Measurements from ENCODE around the gene GOLIM4.

The GOLIM4 gene

GRCh38 chr3:168100777-168101492 lies 5.2 kb upstream of the GOLIM4 start:
- no peak for DNase-seq (ENCODE audit: low read depth in 3 of 3, low spot score in 1 of 3)

GRCh38 chr3:168097381-168097780 lies 1.7 kb upstream of the GOLIM4 start:
- DNase-seq (ENCODE audit: low read depth in 3 of 3, low spot score in 1 of 3), result no peak

GRCh38 chr3:168096210-168096652 lies 507 bp upstream of the GOLIM4 start:
- DNase-seq (ENCODE audit: low read depth in 3 of 3, low spot score in 1 of 3), result no peak

DNA sequence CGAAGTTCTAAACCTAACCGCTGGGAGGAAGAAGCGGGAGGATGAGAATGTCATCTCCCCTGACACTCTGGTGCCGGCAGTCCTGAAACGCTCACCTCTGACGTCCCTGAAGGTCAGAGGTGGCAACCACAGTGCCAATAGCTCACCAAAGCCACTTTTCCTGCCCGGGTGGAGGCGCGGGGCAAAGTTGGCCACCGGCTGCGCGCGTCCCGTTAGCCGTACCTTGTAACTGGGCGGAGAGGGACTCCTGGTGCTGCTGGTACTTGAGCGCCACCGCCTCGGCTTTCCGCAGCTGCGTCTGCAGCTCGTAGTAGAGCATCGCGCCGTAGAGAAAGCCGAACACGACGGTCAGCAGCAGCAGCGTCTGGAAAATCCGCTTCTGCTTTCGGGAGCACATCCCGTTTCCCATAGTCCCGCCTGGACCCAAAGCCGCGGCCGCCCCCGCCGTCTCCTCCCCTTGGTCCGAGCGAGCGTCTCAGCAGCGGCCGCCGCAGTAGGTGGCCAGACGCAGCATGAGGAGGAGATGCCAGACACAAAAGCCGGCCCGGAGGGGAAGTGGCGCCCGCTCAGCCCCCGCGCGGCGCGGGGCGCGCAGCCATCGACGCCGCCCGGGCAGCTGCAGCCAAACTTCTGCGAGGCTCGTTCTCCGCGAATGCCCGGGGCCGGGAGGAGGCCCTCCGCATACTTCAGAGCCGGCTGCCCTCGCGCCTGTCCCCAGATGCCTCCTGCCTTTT lies 680 bp downstream of the GOLIM4 start:
- no peak for DNase-seq (ENCODE audit: low read depth in 3 of 3, low spot score in 1 of 3)

GRCh38 chr3:168094580-168094876 lies 1.2 kb downstream of the GOLIM4 start:
- no peak for DNase-seq (ENCODE audit: low read depth in 3 of 3, low spot score in 1 of 3)

GRCh38 chr3:168093790-168094189 lies 1.9 kb downstream of the GOLIM4 start:
- DNase-seq (ENCODE audit: low read depth in 3 of 3, low spot score in 1 of 3), result no peak

GRCh38 chr3:168093229-168093628 lies 2.5 kb downstream of the GOLIM4 start:
- DNase-seq (ENCODE audit: low read depth in 3 of 3, low spot score in 1 of 3), result no peak

DNA sequence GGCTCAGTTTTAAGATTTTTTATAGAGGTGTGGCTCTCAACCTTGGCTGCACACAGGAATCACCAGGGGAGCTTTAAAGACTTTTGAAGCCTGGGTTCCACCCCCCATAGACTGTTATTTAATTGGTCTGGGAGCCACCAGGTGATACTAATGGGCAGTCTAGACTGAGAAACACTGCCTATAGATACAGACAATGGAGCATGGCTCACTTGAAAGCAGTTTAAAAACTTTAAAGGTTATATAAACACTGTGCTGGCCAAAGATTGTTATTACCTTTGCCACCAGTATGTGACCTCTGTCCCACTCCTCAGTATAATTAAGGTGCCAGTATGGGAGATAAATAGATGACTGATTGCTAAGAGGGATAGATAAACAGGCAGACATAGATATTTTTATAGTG lies 3.8 kb downstream of the GOLIM4 start:
- DNase-seq (ENCODE audit: low read depth in 3 of 3, low spot score in 1 of 3), result no peak

DNA sequence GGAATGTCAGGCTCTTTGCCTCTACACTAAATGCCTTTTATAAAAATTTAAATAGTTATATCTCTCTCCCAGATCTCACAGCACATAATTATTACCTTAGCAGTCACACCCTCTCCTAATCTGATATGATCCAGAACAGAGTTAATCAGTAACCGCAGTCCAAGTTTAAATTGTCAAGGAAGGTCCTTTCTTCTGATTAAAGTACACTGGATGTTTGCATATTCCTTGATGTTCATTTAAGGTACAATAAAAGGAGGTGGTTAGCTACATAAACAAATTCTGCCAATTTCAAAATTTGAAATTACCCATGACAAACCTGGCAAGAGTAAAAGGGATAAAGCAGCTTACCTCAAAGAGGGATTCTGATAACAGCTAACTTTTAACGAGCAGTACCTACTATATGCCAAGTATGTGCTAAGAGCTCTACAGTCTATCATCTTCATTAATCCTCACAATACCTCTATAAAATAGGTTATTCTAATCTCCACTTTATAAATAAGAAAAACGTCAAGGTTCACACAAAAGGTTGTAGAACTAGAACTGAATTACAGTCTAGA lies 4.3 kb downstream of the GOLIM4 start:
- no peak for DNase-seq (ENCODE audit: low read depth in 3 of 3, low spot score in 1 of 3)

GRCh38 chr3:168090306-168091085 lies 5.2 kb downstream of the GOLIM4 start:
- no peak for DNase-seq (ENCODE audit: low read depth in 3 of 3, low spot score in 1 of 3)

DNA sequence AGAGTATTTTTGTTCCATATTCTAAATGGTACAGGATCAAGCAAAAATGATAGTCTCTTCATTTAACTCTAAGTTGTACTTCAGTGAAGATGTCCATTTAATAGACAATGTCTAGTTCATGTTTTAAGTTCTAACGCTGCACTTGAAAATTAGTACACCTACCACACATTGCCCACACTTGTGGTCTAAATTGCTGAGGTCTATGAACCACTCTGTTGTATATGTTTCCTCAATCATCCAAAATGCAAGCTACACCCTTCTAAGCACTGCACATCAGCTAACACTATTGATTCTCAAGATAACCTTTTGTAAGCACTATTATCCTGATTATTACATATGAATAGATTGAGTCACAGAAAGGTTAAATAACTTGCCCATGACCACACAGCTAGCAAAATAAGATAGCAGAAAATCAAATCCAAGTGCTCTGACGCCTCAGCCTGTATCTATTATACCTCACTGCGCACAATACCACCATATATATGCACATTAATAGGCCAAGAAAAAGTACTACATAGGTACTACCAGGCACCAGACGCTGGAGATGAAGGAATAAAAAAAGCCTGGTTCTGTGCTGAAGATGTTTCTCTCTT lies 6.4 kb downstream of the GOLIM4 start:
- no peak for DNase-seq (ENCODE audit: low read depth in 3 of 3, low spot score in 1 of 3)

- no peak for DNase-seq (ENCODE audit: low read depth in 3 of 3, low spot score in 1 of 3)
Observed at GRCh38 chr3:168088106-168088720, 7.5 kb downstream of the GOLIM4 start.

- no peak for DNase-seq (ENCODE audit: low read depth in 3 of 3, low spot score in 1 of 3)
Observed at GRCh38 chr3:168087539-168087938, 8.2 kb downstream of the GOLIM4 start.

DNA sequence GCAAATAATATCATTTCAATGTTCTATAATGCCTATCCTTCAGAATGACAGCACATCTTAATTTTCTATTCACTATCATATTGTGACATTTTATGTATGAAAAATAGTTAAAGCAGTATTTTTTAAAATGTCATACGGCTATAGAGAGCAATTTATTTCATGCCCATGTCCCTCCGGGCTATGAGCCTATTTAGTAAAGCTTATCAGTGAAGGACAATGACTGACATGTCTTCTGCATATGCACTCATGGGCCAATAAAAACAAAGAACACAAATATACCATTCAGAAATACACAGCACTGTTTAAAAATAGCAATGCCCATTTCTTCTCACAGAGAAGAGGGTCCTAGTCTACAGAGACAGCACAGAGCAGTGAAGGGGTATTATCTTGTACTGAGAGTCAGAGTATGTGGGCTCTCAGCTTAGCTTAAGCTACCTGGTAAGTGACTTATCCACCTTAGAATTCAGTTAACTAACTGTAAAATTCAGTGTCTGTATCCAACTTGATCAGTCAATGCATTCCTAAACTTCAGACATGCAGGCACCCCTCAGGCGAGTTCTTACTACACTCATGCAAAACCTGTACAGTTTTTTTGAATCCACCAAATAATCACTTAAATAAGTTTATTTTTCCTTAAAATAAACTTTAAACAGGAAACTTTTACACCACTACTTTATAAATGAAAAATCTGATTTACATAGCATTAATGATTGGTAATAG lies 9.0 kb downstream of the GOLIM4 start:
- no peak for DNase-seq (ENCODE audit: low read depth in 3 of 3, low spot score in 1 of 3)

DNA sequence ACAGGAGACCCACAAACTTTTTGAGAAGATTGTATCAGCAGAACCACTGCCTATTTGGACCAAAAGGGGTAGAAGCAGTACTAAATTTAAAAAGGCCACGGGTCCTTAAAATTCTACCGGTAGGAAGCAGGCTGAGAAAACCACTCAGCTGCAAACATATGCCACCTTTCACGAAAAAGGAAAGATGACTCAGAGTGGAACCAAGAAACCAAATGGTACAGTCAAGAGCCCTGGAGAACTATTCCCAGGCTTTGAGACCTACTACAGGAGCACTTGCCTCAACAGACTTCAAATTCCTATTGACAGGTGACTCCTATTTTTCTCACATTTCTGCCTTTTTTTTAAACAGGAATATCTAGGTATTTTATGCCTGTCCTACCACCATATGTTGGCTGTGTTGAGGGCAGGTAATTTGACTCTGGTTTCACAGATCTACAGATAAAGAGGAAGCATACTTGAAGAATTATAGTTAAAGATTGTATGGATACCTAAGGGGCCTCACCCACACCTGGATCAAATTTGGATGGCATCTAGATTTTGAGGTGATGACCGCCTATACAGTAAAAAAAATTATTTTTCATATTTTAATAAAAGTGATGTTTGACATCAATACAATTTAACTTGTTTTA lies 10.1 kb downstream of the GOLIM4 start:
- no peak for DNase-seq (ENCODE audit: low read depth in 3 of 3, low spot score in 1 of 3)

GRCh38 chr3:168083906-168084305 lies 11.8 kb downstream of the GOLIM4 start:
- DNase-seq (ENCODE audit: low read depth in 3 of 3, low spot score in 1 of 3), result no peak

DNA sequence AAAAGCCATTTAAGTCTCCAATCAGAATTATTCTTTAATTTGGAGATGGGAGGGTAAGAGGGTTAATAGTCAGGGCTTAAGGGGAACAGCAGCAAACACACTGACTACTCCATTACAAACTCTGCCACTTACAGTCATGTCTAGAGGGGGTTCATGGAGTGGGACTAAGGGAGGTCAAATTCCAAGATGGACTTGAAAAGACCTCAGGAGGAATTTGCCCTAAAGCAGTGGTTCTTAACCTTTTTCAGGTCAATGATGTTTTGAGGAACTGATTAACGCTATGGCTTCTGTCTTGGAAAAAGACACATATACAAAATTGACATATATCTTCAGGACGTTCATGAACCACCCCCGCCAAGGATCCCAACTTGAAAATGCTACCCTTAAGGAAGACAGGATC lies 13.9 kb downstream of the GOLIM4 start:
- no peak for DNase-seq (ENCODE audit: low read depth in 3 of 3, low spot score in 1 of 3)

DNA sequence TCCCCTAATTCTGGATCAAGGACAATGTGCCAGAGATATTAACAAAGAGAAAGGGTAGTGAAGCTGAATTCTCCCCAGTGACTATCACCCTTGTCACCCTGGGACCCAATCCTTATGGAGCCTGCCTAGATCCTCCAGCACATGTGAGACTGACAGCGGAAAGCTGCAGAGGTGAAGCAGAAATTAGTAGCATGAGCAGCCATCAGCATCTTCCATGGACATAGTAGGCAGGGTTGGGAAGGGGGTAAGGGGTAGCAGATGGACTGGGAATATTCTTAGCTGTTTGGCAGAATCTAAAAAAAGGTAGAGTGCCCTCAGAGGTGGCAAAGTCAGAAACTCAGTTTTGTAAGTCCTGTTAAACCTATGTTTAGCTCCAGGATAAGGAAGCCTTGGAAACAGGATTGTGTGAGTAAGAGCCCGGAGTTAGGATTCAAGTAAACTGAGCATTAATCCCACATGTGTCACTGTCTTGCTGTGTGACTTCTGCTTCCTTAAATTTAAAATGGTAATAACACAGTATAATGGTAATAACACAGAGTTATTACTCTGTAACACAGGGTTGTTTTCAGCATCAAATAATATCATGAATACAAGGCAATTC lies 14.5 kb downstream of the GOLIM4 start:
- DNase-seq (ENCODE audit: low read depth in 3 of 3, low spot score in 1 of 3), result no peak

GRCh38 chr3:168080499-168081170 lies 15.1 kb downstream of the GOLIM4 start:
- DNase-seq (ENCODE audit: low read depth in 3 of 3, low spot score in 1 of 3), result no peak

All from stimulated activated CD4-positive, alpha-beta T cell treated with anti-CD3 and anti-CD28 coated beads, TNF-alpha, amount 100 ng/mL, for 1 hour (primary cell).